SK-N-SH treated with all-trans-retinoic acid at 6 μM for 48 hours (cell line): ENCODE data around the gene HACL1.

Experiments
- ATAC-seq: fragments of 200-7000 bp; cut with Tn5 transposase; 3 replicates; pipeline ENCODE4 v1.9.1; 2020; ENCODE audit warnings: mild to moderate bottlenecking, moderate library complexity
- ARNTL ChIP-seq: fragments of 450-650 bp; formaldehyde crosslinking; IDR thresholded peaks from 2 replicates; pipeline ENCODE4 v1.5.0; 2020; ENCODE audit warnings: low read depth, mild to moderate bottlenecking, moderate library complexity, borderline replicate concordance
- BACH2 ChIP-seq: fragments of 250-450 bp; sonication (Bioruptor Pico); IDR thresholded peaks from 2 replicates; pipeline ENCODE4 v1.9.0; 2021; ENCODE audit warnings: mild to moderate bottlenecking, borderline replicate concordance
- CSDC2 ChIP-seq: fragments of 250-450 bp; sonication (Bioruptor Pico); IDR thresholded peaks from 2 replicates; pipeline ENCODE4 v1.5.0; 2020; ENCODE audit warnings: mild to moderate bottlenecking, moderate library complexity
- ESRRG ChIP-seq: fragments of 250-450 bp; sonication (Bioruptor Pico); IDR thresholded peaks from 2 replicates; pipeline ENCODE4 v1.6.1; 2021; ENCODE audit warnings: mild to moderate bottlenecking
- GLIS3 ChIP-seq: fragments of 250-450 bp; sonication (Bioruptor Pico); IDR thresholded peaks from 2 replicates; pipeline ENCODE4 v1.5.0; 2020; ENCODE audit warnings: mild to moderate bottlenecking, moderate library complexity
- ISL1 ChIP-seq: fragments of 250-450 bp; sonication (Bioruptor Pico); IDR thresholded peaks from 2 replicates; pipeline ENCODE4 v2.1.2; 2022; ENCODE audit warnings: mild to moderate bottlenecking, moderate library complexity
- OSR1 ChIP-seq: fragments of 250-450 bp; sonication (Bioruptor Pico); IDR thresholded peaks from 2 replicates; pipeline ENCODE4 v1.8.0; 2022; ENCODE audit warnings: moderate library complexity, mild to moderate bottlenecking, inconsistent platforms
- PPARA ChIP-seq: fragments of 250-450 bp; sonication (Bioruptor Pico); IDR thresholded peaks from 2 replicates; pipeline ENCODE4 v1.5.0; 2020; ENCODE audit warnings: mild to moderate bottlenecking, borderline replicate concordance
- RARB ChIP-seq: fragments of 250-450 bp; sonication (Bioruptor Pico); IDR thresholded peaks from 2 replicates; pipeline ENCODE4 v1.8.0; 2021; ENCODE audit warnings: mild to moderate bottlenecking, moderate library complexity
- SNAI2 ChIP-seq: fragments of 250-450 bp; sonication (Bioruptor Pico); IDR thresholded peaks from 2 replicates; pipeline ENCODE4 v1.5.0; 2020; ENCODE audit warnings: mild to moderate bottlenecking, moderate library complexity
- TCF4 ChIP-seq: fragments of 250-450 bp; sonication (Bioruptor Pico); IDR thresholded peaks from 2 replicates; pipeline ENCODE4 v1.8.0; 2021; ENCODE audit warnings: mild to moderate bottlenecking, moderate library complexity, borderline replicate concordance
- TOX ChIP-seq: fragments of 250-450 bp; sonication (Bioruptor Pico); IDR thresholded peaks from 2 replicates; pipeline ENCODE4 v1.8.0; 2021; ENCODE audit warnings: mild to moderate bottlenecking, moderate library complexity, borderline replicate concordance
- ZC3H10 ChIP-seq: fragments of 250-450 bp; sonication (Bioruptor Pico); IDR thresholded peaks from 2 replicates; pipeline ENCODE4 v1.5.1; 2021; ENCODE audit warnings: mild to moderate bottlenecking, moderate library complexity
- ZFP3 ChIP-seq: fragments of 250-450 bp; sonication (Bioruptor Pico); IDR thresholded peaks from 2 replicates; pipeline ENCODE4 v1.5.0; 2020; ENCODE audit warnings: mild to moderate bottlenecking, moderate library complexity
- ZFP30 ChIP-seq: fragments of 450-650 bp; formaldehyde crosslinking; IDR thresholded peaks from 2 replicates; pipeline ENCODE4 v1.5.0; 2022; ENCODE audit warnings: mild to moderate bottlenecking, moderate library complexity
- ZNF565 ChIP-seq: fragments of 450-650 bp; formaldehyde crosslinking; conservative IDR thresholded peaks from 2 replicates; pipeline ENCODE4 v1.5.0; 2020; ENCODE audit warnings: low read depth, mild to moderate bottlenecking, moderate library complexity
- ZNF70 ChIP-seq: fragments of 450-650 bp; formaldehyde crosslinking; IDR thresholded peaks from 2 replicates; pipeline ENCODE4 v1.5.0; 2020; ENCODE audit warnings: mild to moderate bottlenecking, moderate library complexity
- ZNF8 ChIP-seq: fragments of 450-650 bp; formaldehyde crosslinking; IDR thresholded peaks from 2 replicates; pipeline ENCODE4 v1.5.0; 2020; ENCODE audit warnings: mild to moderate bottlenecking, moderate library complexity
- TF ChIP-seq, protein P1 (sequence below): fragments of 250-450 bp; sonication (Bioruptor Pico); IDR thresholded peaks from 2 replicates; pipeline ENCODE4 v1.8.0; 2021; ENCODE audit warnings: low read depth, mild to moderate bottlenecking, moderate library complexity, borderline replicate concordance
- TF ChIP-seq, protein P2 (sequence below): fragments of 250-450 bp; sonication (Bioruptor Pico); IDR thresholded peaks from 2 replicates; pipeline ENCODE4 v1.5.0; 2020; ENCODE audit warnings: mild to moderate bottlenecking, moderate library complexity
- TF ChIP-seq, protein P3 (sequence below): fragments of 250-450 bp; sonication (Bioruptor Pico); IDR thresholded peaks from 2 replicates; pipeline ENCODE4 v1.5.1; 2020; ENCODE audit warnings: low read depth, mild to moderate bottlenecking, moderate library complexity
- TF ChIP-seq, protein P4 (sequence below): fragments of 250-450 bp; sonication (Bioruptor Pico); IDR thresholded peaks from 2 replicates; pipeline ENCODE4 v1.5.1; 2021; ENCODE audit warnings: mild to moderate bottlenecking, moderate library complexity

Gene HACL1

DNA sequence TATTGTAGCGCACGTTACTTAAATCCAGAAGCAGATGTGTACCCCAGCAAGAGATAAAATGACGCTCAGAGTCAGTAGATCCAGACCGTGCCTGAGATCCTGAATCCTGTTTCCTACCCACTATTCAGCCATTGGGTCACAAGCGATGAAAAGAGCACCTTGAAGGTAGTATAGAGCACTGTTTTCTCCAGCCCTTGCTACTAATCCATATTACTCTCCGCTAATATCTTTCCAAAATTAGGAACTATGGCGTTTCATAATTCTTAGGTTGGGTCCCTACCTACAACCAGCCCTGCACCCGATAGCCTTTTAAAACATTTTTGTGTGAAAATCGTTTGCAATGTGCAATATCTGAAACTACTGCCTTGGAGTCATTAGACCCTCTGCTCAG, 772 bp upstream of the HACL1 start:
- ATAC-seq = peak; percentile 34
- no peak for TF ChIP-seq ISL1 (CRISPR knock-in tag)
- no peak for TF ChIP-seq CSDC2 (CRISPR knock-in tag)
- no peak for TF ChIP-seq ZC3H10 (CRISPR knock-in tag)
- TF ChIP-seq ZNF70 (CRISPR knock-in tag) = no peak
- TF ChIP-seq, protein P1, sequence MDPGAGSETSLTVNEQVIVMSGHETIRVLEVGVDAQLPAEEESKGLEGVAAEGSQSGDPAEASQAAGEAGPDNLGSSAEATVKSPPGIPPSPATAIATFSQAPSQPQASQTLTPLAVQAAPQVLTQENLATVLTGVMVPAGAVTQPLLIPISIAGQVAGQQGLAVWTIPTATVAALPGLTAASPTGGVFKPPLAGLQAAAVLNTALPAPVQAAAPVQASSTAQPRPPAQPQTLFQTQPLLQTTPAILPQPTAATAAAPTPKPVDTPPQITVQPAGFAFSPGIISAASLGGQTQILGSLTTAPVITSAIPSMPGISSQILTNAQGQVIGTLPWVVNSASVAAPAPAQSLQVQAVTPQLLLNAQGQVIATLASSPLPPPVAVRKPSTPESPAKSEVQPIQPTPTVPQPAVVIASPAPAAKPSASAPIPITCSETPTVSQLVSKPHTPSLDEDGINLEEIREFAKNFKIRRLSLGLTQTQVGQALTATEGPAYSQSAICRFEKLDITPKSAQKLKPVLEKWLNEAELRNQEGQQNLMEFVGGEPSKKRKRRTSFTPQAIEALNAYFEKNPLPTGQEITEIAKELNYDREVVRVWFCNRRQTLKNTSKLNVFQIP = no peak
- TF ChIP-seq, protein P2, sequence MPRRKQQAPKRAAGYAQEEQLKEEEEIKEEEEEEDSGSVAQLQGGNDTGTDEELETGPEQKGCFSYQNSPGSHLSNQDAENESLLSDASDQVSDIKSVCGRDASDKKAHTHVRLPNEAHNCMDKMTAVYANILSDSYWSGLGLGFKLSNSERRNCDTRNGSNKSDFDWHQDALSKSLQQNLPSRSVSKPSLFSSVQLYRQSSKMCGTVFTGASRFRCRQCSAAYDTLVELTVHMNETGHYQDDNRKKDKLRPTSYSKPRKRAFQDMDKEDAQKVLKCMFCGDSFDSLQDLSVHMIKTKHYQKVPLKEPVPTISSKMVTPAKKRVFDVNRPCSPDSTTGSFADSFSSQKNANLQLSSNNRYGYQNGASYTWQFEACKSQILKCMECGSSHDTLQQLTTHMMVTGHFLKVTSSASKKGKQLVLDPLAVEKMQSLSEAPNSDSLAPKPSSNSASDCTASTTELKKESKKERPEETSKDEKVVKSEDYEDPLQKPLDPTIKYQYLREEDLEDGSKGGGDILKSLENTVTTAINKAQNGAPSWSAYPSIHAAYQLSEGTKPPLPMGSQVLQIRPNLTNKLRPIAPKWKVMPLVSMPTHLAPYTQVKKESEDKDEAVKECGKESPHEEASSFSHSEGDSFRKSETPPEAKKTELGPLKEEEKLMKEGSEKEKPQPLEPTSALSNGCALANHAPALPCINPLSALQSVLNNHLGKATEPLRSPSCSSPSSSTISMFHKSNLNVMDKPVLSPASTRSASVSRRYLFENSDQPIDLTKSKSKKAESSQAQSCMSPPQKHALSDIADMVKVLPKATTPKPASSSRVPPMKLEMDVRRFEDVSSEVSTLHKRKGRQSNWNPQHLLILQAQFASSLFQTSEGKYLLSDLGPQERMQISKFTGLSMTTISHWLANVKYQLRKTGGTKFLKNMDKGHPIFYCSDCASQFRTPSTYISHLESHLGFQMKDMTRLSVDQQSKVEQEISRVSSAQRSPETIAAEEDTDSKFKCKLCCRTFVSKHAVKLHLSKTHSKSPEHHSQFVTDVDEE (CRISPR knock-in tag) = no peak
- no peak for TF ChIP-seq ESRRG (CRISPR knock-in tag)

DNA sequence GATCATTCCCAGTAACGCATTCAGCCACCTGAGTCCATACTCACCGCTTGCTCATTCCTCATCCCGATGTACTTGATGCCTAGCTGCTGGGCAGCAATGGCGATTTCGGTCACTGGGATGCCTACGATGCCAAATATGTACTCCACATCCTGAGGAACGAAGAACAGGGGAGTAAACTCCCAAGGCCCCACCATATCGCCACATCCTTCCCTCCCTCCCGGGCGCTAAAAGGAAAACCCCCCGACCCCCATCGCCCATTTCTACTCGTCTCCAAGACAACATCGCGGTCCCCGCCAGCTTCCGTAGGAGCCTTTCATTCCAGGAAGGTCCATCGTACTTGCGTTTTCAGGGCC, 347 bp downstream of the HACL1 start:
- peak; percentile 32 for ATAC-seq

DNA sequence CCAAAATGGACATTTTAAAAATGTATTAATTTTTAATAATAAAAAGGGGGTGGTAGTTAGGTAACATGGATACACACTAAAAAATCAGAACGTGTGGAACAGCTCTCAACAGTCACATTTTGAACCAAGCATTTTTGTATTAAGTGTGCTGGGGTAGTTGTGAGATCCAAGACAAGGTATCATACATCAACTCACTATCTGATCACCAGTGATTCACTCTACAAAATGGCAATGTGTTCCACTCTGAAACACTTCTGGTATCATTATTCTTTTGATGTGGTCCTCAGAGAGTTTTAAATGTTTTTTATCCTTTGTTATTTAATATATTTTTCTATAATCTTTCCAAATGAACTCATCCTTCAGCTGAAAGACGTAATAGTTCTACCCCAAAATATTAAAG, 5.4 kb downstream of the HACL1 start:
- no peak for ATAC-seq
- TF ChIP-seq ZNF8 (no peak), ARNTL (CRISPR knock-in tag) (no peak), ZFP3 (CRISPR knock-in tag) (no peak), PPARA (no peak), SNAI2 (CRISPR knock-in tag) (no peak), ZNF70 (CRISPR knock-in tag) (no peak), TCF4 (CRISPR knock-in tag) (no peak), TOX (CRISPR knock-in tag) (no peak), RARB (no peak), ISL1 (CRISPR knock-in tag) (no peak), CSDC2 (CRISPR knock-in tag) (no peak), GLIS3 (no peak), ZC3H10 (CRISPR knock-in tag) (no peak), ZNF565 (no peak), ZFP30 (no peak)
- TF ChIP-seq, protein P1 = no peak

More for the DNA sequence above, 347 bp downstream of the HACL1 start:
- no peak for TF ChIP-seq ESRRG (CRISPR knock-in tag)
- no peak for TF ChIP-seq TOX (CRISPR knock-in tag)
- no peak for TF ChIP-seq BACH2
- TF ChIP-seq, protein P3, sequence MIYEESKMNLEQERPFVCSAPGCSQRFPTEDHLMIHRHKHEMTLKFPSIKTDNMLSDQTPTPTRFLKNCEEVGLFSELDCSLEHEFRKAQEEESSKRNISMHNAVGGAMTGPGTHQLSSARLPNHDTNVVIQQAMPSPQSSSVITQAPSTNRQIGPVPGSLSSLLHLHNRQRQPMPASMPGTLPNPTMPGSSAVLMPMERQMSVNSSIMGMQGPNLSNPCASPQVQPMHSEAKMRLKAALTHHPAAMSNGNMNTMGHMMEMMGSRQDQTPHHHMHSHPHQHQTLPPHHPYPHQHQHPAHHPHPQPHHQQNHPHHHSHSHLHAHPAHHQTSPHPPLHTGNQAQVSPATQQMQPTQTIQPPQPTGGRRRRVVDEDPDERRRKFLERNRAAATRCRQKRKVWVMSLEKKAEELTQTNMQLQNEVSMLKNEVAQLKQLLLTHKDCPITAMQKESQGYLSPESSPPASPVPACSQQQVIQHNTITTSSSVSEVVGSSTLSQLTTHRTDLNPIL (CRISPR knock-in tag) = no peak
- TF ChIP-seq CSDC2 (CRISPR knock-in tag) = no peak
- TF ChIP-seq ARNTL (CRISPR knock-in tag) = no peak
- TF ChIP-seq PPARA = no peak
- TF ChIP-seq ISL1 (CRISPR knock-in tag) = no peak
- no peak for TF ChIP-seq ZFP30
- TF ChIP-seq, protein P4, sequence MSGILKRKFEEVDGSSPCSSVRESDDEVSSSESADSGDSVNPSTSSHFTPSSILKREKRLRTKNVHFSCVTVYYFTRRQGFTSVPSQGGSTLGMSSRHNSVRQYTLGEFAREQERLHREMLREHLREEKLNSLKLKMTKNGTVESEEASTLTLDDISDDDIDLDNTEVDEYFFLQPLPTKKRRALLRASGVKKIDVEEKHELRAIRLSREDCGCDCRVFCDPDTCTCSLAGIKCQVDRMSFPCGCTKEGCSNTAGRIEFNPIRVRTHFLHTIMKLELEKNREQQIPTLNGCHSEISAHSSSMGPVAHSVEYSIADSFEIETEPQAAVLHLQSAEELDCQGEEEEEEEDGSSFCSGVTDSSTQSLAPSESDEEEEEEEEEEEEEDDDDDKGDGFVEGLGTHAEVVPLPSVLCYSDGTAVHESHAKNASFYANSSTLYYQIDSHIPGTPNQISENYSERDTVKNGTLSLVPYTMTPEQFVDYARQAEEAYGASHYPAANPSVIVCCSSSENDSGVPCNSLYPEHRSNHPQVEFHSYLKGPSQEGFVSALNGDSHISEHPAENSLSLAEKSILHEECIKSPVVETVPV (CRISPR knock-in tag) = no peak
- no peak for TF ChIP-seq TCF4 (CRISPR knock-in tag)
- no peak for TF ChIP-seq ZFP3 (CRISPR knock-in tag)
- no peak for TF ChIP-seq ZNF565
- TF ChIP-seq OSR1 (CRISPR knock-in tag) = no peak
- no peak for TF ChIP-seq ZNF70 (CRISPR knock-in tag)
- TF ChIP-seq, protein P2 (CRISPR knock-in tag) = no peak
